ENCODE data around the gene TOR1A.
"Not testable (repeated sequence)": the region's sequence is repeated elsewhere in the genome, so short reads cannot be mapped to it uniquely, and the experiment has no call there.

The TOR1A gene

GRCh38 chr9:129822898-129823541 is 916 bp downstream of the TOR1A start:
- DNase-seq (ENCODE audit: low read depth in 2 of 2, low spot score in 1 of 2): no peak

- no peak for DNase-seq (ENCODE audit: low read depth in 2 of 2, low spot score in 1 of 2)
These were observed 7.2 kb downstream of the TOR1A start for GRCh38 chr9:129816501-129817435.

- no peak for DNase-seq (ENCODE audit: low read depth in 2 of 2, low spot score in 1 of 2)
These were observed 8.7 kb downstream of the TOR1A start for GRCh38 chr9:129815278-129815677.

- DNase-seq (ENCODE audit: low read depth in 2 of 2, low spot score in 1 of 2): no peak
These were observed 9.3 kb downstream of the TOR1A start for GRCh38 chr9:129814432-129815223.

- no peak for DNase-seq (ENCODE audit: low read depth in 2 of 2, low spot score in 1 of 2)
These were observed 10.3 kb downstream of the TOR1A start for GRCh38 chr9:129813661-129814060.

GRCh38 chr9:129812385-129812784 is 11.6 kb downstream of the TOR1A start:
- DNase-seq (ENCODE audit: low read depth in 2 of 2, low spot score in 1 of 2): no peak

GRCh38 chr9:129811967-129812363 is 12.0 kb downstream of the TOR1A start:
- no peak for DNase-seq (ENCODE audit: low read depth in 2 of 2, low spot score in 1 of 2)

- no peak for DNase-seq (ENCODE audit: low read depth in 2 of 2, low spot score in 1 of 2)
These were observed 13.1 kb downstream of the TOR1A start for GRCh38 chr9:129810788-129811187.

GRCh38 chr9:129810116-129810515 is 13.8 kb downstream of the TOR1A start:
- no peak for DNase-seq (ENCODE audit: low read depth in 2 of 2, low spot score in 1 of 2)

- DNase-seq (ENCODE audit: low read depth in 2 of 2, low spot score in 1 of 2): no peak
These were observed 14.6 kb downstream of the TOR1A start for GRCh38 chr9:129809346-129809745.

- DNase-seq (ENCODE audit: low read depth in 2 of 2, low spot score in 1 of 2): no peak
These were observed 17.9 kb downstream of the TOR1A start for GRCh38 chr9:129806061-129806460.

- no peak for DNase-seq (ENCODE audit: low read depth in 2 of 2, low spot score in 1 of 2)
These were observed 20.3 kb downstream of the TOR1A start for GRCh38 chr9:129803676-129804060.

GRCh38 chr9:129802833-129803675 is 20.9 kb downstream of the TOR1A start, which contains the start of gene TOR1B:
Gene TOR1B (plus strand): TSS chr9:129803184. CDS start chr9:129803213, 29 bp downstream.
- peak; percentile 89 to 90 for DNase-seq (ENCODE audit: low read depth in 2 of 2, low spot score in 1 of 2)

GRCh38 chr9:129801504-129801903 is 22.4 kb downstream of the TOR1A start:
- no peak for DNase-seq (ENCODE audit: low read depth in 2 of 2, low spot score in 1 of 2)

- no peak for DNase-seq (ENCODE audit: low read depth in 2 of 2, low spot score in 1 of 2)
These were observed 25.0 kb downstream of the TOR1A start for GRCh38 chr9:129798973-129799372.

GRCh38 chr9:129796029-129796428 is 27.9 kb downstream of the TOR1A start:
- not testable (repeated sequence) for DNase-seq (ENCODE audit: low read depth in 2 of 2, low spot score in 1 of 2)

GRCh38 chr9:129794549-129794948 is 29.4 kb downstream of the TOR1A start:
- no peak for DNase-seq (ENCODE audit: low read depth in 2 of 2, low spot score in 1 of 2)

GRCh38 chr9:129786481-129786880 is 37.5 kb downstream of the TOR1A start:
- DNase-seq (ENCODE audit: low read depth in 2 of 2, low spot score in 1 of 2): no peak

- DNase-seq (ENCODE audit: low read depth in 2 of 2, low spot score in 1 of 2): no peak
These were observed 38.1 kb downstream of the TOR1A start for GRCh38 chr9:129785866-129786265.

GRCh38 chr9:129784970-129785369 is 39.0 kb downstream of the TOR1A start:
- DNase-seq (ENCODE audit: low read depth in 2 of 2, low spot score in 1 of 2): not testable (repeated sequence)

Measured in stimulated activated CD8-positive, alpha-beta memory T cell treated with anti-CD3 and anti-CD28 coated beads, Interleukin-4, amount 100 ng/mL, for 4 hours (primary cell).